Left lung (tissue), 10 donors: ENCODE results near the gene PCK1. TPM values are rescaled to one million over a fixed set of nuclear protein-coding genes. Genes with fewer than 3 reads are reported as not detected.

Experiments
- ATAC-seq: fragments of 200-7000 bp; cut with Tn5 transposase; one replicate; pipeline ENCODE4 v1.9.1; 2020; ENCODE audit warnings: moderate library complexity
- DNase-seq, 4 donors: peaks; one replicate each; pipeline ENCODE4 v3.0.0-alpha.2; 2013 to 2020
- H3K27ac ChIP-seq, 2 donors: fragments of 200-600 bp; sonication (generic) in 1 of 2; one replicate each; pipeline versions ENCODE4 v1.5.0 to v1.8.0; 2020 to 2021
- H3K27me3 ChIP-seq, 2 donors: fragments of 200-600 bp; sonication (generic) in 1 of 2; one replicate each; pipeline versions ENCODE4 v1.5.0 to v1.8.0; 2020 to 2021
- H3K36me3 ChIP-seq, 2 donors: fragments of 200-600 bp; sonication (generic) in 1 of 2; one replicate each; pipeline versions ENCODE4 v1.5.0 to v1.8.0; 2020 to 2021
- H3K4me1 ChIP-seq, 2 donors: fragments of 200-600 bp; one replicate each; pipeline ENCODE4 v1.8.0; 2021
- H3K4me3 ChIP-seq, 2 donors: fragments of 200-600 bp; sonication (generic) in 1 of 2; one replicate each; pipeline versions ENCODE4 v1.5.0 to v1.8.0; 2020 to 2021; ENCODE audit warnings: mild to moderate bottlenecking in 1 of 2
- H3K9me3 ChIP-seq, 2 donors: fragments of 200-600 bp; sonication (generic) in 1 of 2; one replicate each; pipeline versions ENCODE4 v1.5.0 to v1.8.0; 2020 to 2021
- CTCF ChIP-seq, 2 donors: fragments of 200-600 bp; sonication (generic) in 1 of 2; IDR thresholded peaks; one replicate each; pipeline versions ENCODE4 v1.5.0 to v1.8.0; 2021; ENCODE audit warnings: antibody characterized with exemption in 2 of 2
- intact Hi-C, 2 donors: fragments of 100-400 bp; cut with DNase I; formaldehyde crosslinking; loops; one replicate each; pipeline versions ENCODE4 v1.11.2 to v1.14.2; 2022
- polyA plus RNA-seq, 6 donors: library from polyadenylated mRNA; unstranded; fragments of 120-200 nt; gene quantifications; one replicate each; pipeline ENCODE4 v1.2.1, GENCODE V29; 2013; ENCODE audit not compliant: insufficient read length in 6 of 6
- total RNA-seq, 2 donors: library from RNA; stranded (reverse); fragmentation: NEBNext Ultra II Directional; extraction: Animal tissue kit (Norgen Biotek cat#: 25700); gene quantifications; one replicate each; pipeline ENCODE4 v1.2.1, GENCODE V29; 2021
- donor health status: DM: no; HTN: yes; CAD: no.
- donor health status: DM: no; HTN: no; CAD: no.

The PCK1 gene
- total and polyA plus RNA-seq, 8 donors, result 0.08 to 0.41 (median 0.29) TPM; not detected in 2

GRCh38 chr20:57536120-57536708, 24.7 kb upstream of the PCK1 start:
- intact Hi-C loops, result no loop called here
- H3K27ac ChIP-seq, result no peak overlapping the region
- no peaks in the 10 kb centered on the region for H3K4me1 ChIP-seq
- H3K9me3 ChIP-seq, result no peaks in the 10 kb centered on the region
- H3K27me3 ChIP-seq, result peaks cover 0 to 13% of the 10 kb centered on the region in 2 donors
- ATAC-seq, result no peak
- no peaks in the 10 kb centered on the region for H3K36me3 ChIP-seq
- no peak overlapping the region for H3K4me3 ChIP-seq
- no peak for DNase-seq
- TF ChIP-seq CTCF (IDR thresholded peaks at IDR 0.05), result no peak

DNA sequence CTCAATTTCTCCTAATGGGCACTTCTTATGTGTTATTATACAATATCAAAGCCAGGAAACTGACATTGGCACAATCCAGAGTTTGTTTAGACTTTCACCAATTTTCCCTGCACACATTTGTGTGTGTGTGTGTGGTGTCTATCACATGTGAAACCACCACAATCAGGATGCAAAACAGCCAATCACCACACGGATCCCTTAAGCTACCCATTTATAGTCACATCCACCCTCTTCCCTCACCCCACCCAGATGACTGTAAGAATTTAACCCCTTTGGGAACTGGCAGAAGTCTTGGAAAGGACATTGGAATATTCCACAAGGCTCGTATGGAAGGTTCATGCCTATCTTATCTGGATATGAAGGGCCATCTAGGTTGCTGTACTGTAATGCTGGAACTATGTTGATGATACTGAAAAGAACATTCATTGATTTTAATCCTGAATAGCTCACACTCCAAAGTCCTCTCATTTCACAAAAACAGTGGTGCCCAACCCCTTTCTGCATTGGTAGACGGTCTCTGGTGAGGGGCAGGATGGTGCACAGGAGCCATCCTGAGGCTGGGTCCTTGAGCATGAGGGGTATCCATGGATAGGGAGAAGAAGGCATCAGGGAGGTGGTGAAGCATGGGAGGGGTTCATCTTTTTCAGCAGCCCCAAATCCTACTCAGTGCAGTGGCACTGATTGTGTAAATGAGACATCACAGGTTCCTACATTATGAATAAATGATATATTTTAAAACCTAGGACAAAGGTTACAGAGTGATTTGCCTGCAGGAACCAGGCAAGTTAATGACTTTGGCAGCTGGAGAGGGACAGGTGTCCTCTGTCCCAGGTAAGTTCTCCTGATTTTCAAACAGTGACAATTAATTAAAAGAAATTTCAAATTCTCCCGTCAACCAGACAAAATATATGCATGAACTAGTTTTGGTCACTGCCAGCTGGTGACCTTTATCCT, 23.9 kb upstream of the PCK1 start:
- intact Hi-C loops, result no loop called here
- peaks cover 0 to 13% of the 10 kb centered on the region in 2 donors for H3K27me3 ChIP-seq
- DNase-seq (no peak), ATAC-seq (no peak)
- H3K9me3 ChIP-seq, result no peaks in the 10 kb centered on the region
- no peak overlapping the region for H3K27ac ChIP-seq
- H3K4me3 ChIP-seq, result no peak overlapping the region
- TF ChIP-seq CTCF (IDR thresholded peaks at IDR 0.05), result no peak
- H3K36me3 ChIP-seq, result no peaks in the 10 kb centered on the region
- no peaks in the 10 kb centered on the region for H3K4me1 ChIP-seq

DNA sequence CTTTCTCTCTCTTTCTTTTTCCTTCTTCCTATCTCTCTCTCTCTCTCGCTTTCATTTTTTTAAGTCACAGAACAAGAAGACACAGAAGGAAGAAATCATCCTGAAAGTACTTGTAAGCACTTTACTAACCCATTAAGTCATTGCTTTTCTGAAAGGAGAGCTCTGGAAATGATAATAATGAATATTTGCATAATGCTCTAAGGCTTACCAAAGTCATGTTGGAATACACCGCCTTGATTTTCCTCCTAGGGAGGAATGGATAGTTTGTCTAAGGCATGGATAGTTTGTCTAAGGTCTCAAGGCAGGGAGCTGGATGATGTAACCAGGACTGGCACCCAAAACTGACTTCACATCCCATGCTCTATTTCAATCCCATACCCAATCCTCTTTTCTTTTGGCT, 23.1 kb upstream of the PCK1 start:
- no peak for DNase-seq
- no peaks in the 10 kb centered on the region for H3K9me3 ChIP-seq
- no peak overlapping the region for H3K4me3 ChIP-seq
- intact Hi-C loops, result no loop called here
- no peaks in the 10 kb centered on the region for H3K4me1 ChIP-seq
- H3K27ac ChIP-seq, result no peak overlapping the region
- H3K27me3 ChIP-seq, result peaks cover 0 to 13% of the 10 kb centered on the region in 2 donors
- ATAC-seq, result no peak
- TF ChIP-seq CTCF (IDR thresholded peaks at IDR 0.05), result no peak
- H3K36me3 ChIP-seq, result no peaks in the 10 kb centered on the region

- Histone ChIP-seq H3K4me3 (no peak overlapping the region), H3K4me1 (no peaks in the 10 kb centered on the region), H3K27ac (no peak overlapping the region), H3K9me3 (no peaks in the 10 kb centered on the region), H3K27me3 (peaks cover 0 to 10% of the 10 kb centered on the region in 2 donors), H3K36me3 (no peaks in the 10 kb centered on the region)
- no peak for TF ChIP-seq CTCF (IDR thresholded peaks at IDR 0.05)
- DNase-seq, result no peak
- ATAC-seq, result no peak
- intact Hi-C loops, result no loop called here
These were observed 21.0 kb upstream of the PCK1 start for GRCh38 chr20:57539889-57540288.

DNA sequence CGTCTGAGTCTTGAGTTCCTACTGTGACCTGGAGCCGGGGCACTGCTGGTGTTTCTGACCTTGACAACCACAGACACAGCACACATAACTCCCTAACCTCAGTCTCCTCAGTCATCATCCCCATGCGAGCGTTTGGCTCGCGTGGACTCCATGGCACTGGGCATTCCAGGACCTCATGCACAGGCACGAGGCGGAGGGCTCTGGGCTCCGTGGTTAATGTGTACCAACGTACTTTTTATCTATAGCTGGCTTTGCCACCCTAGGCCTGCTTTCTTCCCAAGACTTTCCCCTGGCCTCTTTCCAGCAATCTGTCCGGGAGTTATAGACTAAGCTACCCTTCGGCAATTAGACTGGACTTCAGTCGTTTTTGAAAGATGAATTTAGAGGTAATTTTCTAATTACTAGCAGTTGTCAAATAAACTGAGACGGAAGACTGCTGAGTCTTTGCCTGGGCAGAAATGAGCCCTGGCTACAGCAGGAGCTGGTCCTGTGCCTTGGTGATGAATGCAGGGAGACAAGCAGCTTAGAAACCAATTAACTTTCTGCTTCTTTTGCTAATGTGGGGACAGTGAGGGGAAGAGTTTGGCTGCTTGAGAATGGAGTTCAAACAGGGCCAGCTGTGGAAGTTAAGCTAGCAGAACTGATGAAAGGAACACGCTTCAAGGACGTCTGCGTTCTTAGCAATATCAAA, 19.9 kb upstream of the PCK1 start:
- Histone ChIP-seq H3K9me3 (no peaks in the 10 kb centered on the region), H3K27ac (no peak overlapping the region), H3K4me1 (no peaks in the 10 kb centered on the region), H3K27me3 (peaks cover 0 to 4% of the 10 kb centered on the region in 2 donors), H3K36me3 (no peaks in the 10 kb centered on the region), H3K4me3 (no peak overlapping the region)
- intact Hi-C loops, result no loop called here
- TF ChIP-seq CTCF (IDR thresholded peaks at IDR 0.05), result no peak
- ATAC-seq (no peak), DNase-seq (peak in 1 of 4 donors; percentile 14)
